ENCODE results near the gene TAP1. TPM values are rescaled to one million over a fixed set of nuclear protein-coding genes. Genes with fewer than 3 reads are reported as not detected.

TAP1 gene
- total RNA-seq, 1 experiment from 2014 or later: 74.7 TPM

DNA sequence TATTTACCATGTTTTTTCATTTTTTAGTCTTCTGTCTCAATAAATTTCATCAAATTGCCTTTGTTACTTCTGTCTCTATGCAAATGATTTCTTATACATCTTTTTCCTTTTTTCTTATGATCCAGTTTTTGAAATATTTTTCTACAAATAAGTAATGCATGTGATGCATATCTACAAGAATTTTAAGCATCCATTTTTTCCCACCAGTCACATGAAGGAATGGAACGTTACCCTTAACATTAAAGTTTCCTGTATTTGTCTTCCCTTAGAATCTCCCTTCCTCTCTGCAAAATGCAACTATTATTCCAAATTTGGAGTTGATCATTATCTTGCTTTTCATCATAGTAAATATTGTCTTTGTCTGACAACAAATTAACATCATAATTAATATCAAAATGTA is 36.0 kb upstream of the TAP1 start:
- BruUV-seq (replicated peaks): no TSS peak
- H3K36me3 ChIP-seq (ENCODE audit: control insufficient read depth, insufficient read depth, low read length): no peaks in the 10 kb centered on the region; the same call in 1 of the 2 replicates
- H3K9me3 ChIP-seq (ENCODE audit: control insufficient read depth, insufficient read depth, low read depth, low read length): no peaks in the 10 kb centered on the region
- CTCF ChIA-PET: interaction anchor here (1.2 kb wide), 1 partner anchor 95 kb away, joined by 3 read pairs; no protein-coding TSS in a partner anchor
- no peak overlapping the region for H3K27ac ChIP-seq (ENCODE audit: low read length)
- no peaks in the 10 kb centered on the region for H3K27me3 ChIP-seq (ENCODE audit: control insufficient read depth, insufficient read depth, low read length)
- H3K4me1 ChIP-seq (ENCODE audit: control insufficient read depth, insufficient read depth, low read length): peaks cover 3% of the 10 kb centered on the region; the same call in 1 of the 2 replicates
- DNase-seq (ENCODE audit: low read depth, low spot score): no peak
- intact Hi-C loops (cut with micrococcal nuclease; ENCODE audit: unreplicated experiment) (loop anchor here (5.0 kb wide), 2 partner anchors 58 to 93 kb away; no protein-coding TSS in a partner anchor), in situ Hi-C loops (cut with HindIII; ENCODE audit: low pct_unique_long_range_greater_than_20kb, low sequenced_read_pairs) (no loop called here)
- no peak for ATAC-seq
- POLR2A ChIA-PET: no interaction called here
- TF ChIP-seq POLR2AphosphoS5 (IDR thresholded peaks at IDR 0.05; ENCODE audit: low read depth, low read length) (no peak), TCF7L2 (IDR thresholded peaks at IDR 0.05; ENCODE audit: low read depth, low read length) (no peak), SIN3A (IDR thresholded peaks at IDR 0.05; ENCODE audit: borderline replicate concordance, insufficient read depth, low read depth, low read length) (no peak)
- TF ChIP-seq, protein P1, sequence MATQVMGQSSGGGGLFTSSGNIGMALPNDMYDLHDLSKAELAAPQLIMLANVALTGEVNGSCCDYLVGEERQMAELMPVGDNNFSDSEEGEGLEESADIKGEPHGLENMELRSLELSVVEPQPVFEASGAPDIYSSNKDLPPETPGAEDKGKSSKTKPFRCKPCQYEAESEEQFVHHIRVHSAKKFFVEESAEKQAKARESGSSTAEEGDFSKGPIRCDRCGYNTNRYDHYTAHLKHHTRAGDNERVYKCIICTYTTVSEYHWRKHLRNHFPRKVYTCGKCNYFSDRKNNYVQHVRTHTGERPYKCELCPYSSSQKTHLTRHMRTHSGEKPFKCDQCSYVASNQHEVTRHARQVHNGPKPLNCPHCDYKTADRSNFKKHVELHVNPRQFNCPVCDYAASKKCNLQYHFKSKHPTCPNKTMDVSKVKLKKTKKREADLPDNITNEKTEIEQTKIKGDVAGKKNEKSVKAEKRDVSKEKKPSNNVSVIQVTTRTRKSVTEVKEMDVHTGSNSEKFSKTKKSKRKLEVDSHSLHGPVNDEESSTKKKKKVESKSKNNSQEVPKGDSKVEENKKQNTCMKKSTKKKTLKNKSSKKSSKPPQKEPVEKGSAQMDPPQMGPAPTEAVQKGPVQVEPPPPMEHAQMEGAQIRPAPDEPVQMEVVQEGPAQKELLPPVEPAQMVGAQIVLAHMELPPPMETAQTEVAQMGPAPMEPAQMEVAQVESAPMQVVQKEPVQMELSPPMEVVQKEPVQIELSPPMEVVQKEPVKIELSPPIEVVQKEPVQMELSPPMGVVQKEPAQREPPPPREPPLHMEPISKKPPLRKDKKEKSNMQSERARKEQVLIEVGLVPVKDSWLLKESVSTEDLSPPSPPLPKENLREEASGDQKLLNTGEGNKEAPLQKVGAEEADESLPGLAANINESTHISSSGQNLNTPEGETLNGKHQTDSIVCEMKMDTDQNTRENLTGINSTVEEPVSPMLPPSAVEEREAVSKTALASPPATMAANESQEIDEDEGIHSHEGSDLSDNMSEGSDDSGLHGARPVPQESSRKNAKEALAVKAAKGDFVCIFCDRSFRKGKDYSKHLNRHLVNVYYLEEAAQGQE (IDR thresholded peaks at IDR 0.05; ENCODE audit: insufficient read depth in 1 of 2, low read depth in 2 of 2, low read length in 1 of 2): no peak
- TF ChIP-seq, protein P2, sequence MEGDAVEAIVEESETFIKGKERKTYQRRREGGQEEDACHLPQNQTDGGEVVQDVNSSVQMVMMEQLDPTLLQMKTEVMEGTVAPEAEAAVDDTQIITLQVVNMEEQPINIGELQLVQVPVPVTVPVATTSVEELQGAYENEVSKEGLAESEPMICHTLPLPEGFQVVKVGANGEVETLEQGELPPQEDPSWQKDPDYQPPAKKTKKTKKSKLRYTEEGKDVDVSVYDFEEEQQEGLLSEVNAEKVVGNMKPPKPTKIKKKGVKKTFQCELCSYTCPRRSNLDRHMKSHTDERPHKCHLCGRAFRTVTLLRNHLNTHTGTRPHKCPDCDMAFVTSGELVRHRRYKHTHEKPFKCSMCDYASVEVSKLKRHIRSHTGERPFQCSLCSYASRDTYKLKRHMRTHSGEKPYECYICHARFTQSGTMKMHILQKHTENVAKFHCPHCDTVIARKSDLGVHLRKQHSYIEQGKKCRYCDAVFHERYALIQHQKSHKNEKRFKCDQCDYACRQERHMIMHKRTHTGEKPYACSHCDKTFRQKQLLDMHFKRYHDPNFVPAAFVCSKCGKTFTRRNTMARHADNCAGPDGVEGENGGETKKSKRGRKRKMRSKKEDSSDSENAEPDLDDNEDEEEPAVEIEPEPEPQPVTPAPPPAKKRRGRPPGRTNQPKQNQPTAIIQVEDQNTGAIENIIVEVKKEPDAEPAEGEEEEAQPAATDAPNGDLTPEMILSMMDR (IDR thresholded peaks at IDR 0.05): no peak
- no peak overlapping the region for H3K4me3 ChIP-seq (ENCODE audit: low read depth in 2 of 2, low read length in 2 of 2)

DNA sequence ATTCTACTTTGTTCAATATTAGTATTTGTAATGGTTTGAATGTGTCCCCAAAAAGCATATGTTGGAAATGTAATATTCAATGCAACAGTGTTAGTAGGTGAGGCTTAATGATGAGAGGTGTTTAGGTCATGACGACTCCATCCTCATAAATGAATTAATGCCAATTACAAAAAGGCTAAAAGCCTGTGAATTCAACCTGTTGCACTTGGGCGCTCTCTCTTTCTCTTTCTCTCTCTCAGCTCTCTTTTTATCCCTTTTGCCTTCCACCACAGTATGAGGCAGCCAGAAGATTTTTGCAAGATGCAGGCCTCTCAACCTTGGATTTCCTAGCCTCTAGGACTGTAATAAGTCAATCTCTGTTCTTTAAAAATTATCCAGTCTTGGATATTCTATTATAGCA is 35.1 kb upstream of the TAP1 start:
- Histone ChIP-seq H3K27me3 (ENCODE audit: control insufficient read depth, insufficient read depth, low read length) (no peaks in the 10 kb centered on the region), H3K36me3 (ENCODE audit: control insufficient read depth, insufficient read depth, low read length) (no peaks in the 10 kb centered on the region), H3K27ac (ENCODE audit: low read length) (no peak overlapping the region), H3K4me3 (ENCODE audit: low read depth in 2 of 2, low read length in 2 of 2) (no peak overlapping the region), H3K9me3 (ENCODE audit: control insufficient read depth, insufficient read depth, low read depth, low read length) (no peaks in the 10 kb centered on the region), H3K4me1 (ENCODE audit: control insufficient read depth, insufficient read depth, low read length) (peaks cover 1% of the 10 kb centered on the region; the same call in 1 of the 2 replicates)
- intact Hi-C loops (cut with micrococcal nuclease; ENCODE audit: unreplicated experiment) (loop anchor here (5.0 kb wide), 2 partner anchors 59 to 94 kb away; no protein-coding TSS in a partner anchor), in situ Hi-C loops (cut with HindIII; ENCODE audit: low pct_unique_long_range_greater_than_20kb, low sequenced_read_pairs) (no loop called here)
- POLR2A ChIA-PET: no interaction called here
- no TSS peak for BruUV-seq (replicated peaks)
- CTCF ChIA-PET: no interaction called here
- TF ChIP-seq SIN3A (IDR thresholded peaks at IDR 0.05; ENCODE audit: borderline replicate concordance, insufficient read depth, low read depth, low read length) (no peak), TCF7L2 (IDR thresholded peaks at IDR 0.05; ENCODE audit: low read depth, low read length) (no peak), POLR2AphosphoS5 (IDR thresholded peaks at IDR 0.05; ENCODE audit: low read depth, low read length) (no peak)
- TF ChIP-seq, protein P1 (IDR thresholded peaks at IDR 0.05; ENCODE audit: insufficient read depth in 1 of 2, low read depth in 2 of 2, low read length in 1 of 2): no peak
- TF ChIP-seq, protein P2 (IDR thresholded peaks at IDR 0.05): no peak
- DNase-seq (ENCODE audit: low read depth, low spot score) (no peak), ATAC-seq (no peak)

Measured in Panc1 (cell line).